Midbrain (tissue), 1 donor: ENCODE results near the gene CDH2.

Experiments
- DNase-seq: peaks from one replicate; lab custom pipeline; 2025; lab: John Stamatoyannopoulos, UW

Gene CDH2

GRCh38 chr18:28088477-28088876 lies 88.5 kb downstream of the CDH2 start:
- no peak for DNase-seq

DNA sequence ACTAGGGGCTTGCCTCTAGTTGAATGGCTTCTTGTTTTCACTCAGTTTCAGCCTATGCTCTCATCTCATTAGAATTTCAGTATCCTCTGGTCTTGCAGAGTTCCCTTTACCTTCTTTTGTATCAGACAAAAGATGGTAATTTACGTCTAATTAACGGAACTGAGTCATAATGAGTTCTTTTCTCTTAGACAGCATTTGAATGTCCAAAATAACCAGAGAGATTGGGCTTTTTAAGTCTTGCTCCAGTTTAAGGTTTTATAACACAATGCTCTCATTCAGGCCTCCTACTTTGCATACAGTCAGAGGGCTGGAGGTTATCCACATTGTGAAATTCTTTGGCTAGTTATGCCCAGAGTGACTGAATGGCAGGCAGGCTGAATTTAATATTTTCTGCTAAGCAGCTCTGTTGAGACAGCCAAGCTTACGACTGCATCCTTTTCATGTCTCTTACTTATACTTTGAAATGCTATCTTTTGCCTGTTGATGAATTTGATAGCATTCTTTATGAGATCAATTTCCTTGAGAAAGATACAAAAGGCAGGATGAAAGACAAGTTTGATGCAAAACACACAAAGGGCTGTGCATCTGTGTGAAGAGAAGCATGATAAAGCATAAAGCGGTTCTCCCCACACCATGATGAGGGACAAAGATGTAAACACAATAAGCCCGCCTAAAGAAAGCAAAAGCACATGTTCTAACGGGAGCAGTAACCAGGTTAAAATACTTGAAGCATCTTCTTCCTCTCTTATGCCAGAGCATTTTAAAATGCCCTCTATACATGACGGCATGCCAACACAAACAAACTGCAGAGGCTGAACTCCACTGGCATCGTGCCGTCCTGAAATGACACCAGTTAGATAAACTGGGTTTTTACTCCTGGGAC lies 90.0 kb downstream of the CDH2 start:
- DNase-seq: peak; percentile 77

- no peak for DNase-seq
These were observed 95.4 kb downstream of the CDH2 start for GRCh38 chr18:28081516-28081915.

DNA sequence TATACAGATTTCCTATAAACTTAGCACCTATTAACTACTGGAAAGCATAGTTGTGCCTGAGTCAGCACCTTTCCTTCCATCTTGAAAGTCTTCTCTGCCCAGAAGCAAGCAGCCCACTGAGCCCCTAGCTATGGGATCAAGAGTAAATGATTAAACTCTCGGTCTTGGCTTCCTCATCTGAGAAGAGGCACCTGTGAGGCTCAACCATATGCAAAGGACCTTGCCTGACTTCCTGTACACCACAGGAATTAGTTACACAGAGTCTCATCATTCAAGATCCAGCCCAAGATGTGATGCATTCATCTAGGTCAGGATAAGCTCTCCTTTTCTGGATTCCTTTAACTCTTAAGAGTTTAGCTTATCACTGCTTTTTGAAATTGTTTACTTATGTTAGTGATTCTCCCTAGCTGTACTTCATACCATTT lies 96.0 kb downstream of the CDH2 start:
- no peak for DNase-seq

- DNase-seq: no peak
These were observed 97.0 kb downstream of the CDH2 start for GRCh38 chr18:28079883-28080282.

- DNase-seq: no peak
These were observed 98.1 kb downstream of the CDH2 start for GRCh38 chr18:28078849-28079248.

DNA sequence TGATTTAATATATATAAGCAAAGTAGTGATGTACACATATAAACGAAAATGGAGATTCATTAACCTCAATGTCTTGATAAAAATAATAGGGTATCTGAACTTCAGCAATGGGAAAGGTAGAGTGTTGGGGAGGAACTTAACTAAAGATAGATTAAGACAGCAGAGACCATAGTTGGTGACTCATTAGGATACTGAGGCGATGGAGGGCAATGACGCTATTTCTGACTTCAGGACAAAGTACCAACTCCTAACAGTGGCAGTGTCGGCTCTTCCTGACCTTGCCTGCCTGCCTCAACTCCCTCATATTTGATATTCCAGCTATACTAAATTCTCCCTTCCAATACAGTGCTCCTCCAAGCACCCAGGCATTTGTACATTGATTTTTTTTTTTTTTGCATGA lies 98.6 kb downstream of the CDH2 start:
- no peak for DNase-seq

- peak; percentile 33 for DNase-seq
These were observed 101.4 kb downstream of the CDH2 start for GRCh38 chr18:28075501-28075900.

DNA sequence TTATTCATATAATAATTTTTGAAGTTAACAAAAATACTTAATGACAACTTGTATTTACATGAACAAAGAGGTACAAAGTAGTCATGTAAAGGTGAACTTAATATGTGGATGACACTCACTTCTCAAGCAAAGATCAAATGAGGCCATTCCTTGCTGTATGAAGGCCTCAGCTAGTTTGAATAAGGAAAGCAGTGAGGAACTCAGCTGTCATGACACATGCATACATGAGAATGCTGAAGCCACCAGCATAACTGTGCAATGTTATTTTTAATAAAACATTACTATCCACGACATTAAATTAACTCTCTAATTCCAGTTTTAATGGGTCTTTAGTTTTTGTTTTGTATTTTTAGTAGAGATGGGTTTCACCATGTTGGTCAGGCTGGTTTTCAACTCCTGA lies 102.9 kb downstream of the CDH2 start:
- no peak for DNase-seq

DNA sequence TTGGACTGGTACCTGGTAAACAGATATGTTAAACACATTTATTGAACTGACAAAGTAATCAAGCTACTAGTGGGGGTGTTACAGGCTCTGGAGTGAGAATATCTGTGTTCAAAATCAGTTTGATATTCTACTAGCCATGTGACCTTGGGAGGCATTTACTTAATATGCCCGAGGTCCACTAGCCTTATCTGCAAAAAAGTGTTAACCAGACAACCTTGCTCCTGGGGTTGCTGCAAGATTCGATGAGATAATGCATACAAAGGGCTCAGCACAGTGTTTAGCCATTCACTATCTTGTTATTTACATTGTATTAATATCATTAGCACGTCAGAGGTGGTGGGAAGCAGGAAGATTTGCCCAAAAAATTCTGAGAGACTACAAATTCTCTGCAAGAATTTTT lies 103.3 kb downstream of the CDH2 start:
- no peak for DNase-seq

- DNase-seq: no peak
These were observed 105.7 kb downstream of the CDH2 start for GRCh38 chr18:28071199-28071598.

DNA sequence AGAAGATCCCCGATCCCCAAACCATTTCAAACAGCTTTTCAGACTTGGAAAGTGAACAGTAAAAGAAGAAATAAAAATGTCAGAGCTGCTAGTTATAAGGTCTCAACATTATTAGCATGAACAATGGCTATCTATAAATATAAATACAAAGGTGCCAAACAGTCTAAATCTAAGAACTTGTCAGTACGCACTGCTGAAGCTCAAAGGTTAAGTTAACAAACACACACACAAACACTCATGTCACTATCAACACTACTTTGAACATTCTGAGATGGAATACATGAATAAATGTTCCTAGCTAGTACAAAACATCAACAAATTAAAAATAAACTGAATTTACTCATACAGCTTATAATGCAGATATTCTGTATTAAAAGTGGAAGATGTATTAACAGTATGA lies 108.7 kb downstream of the CDH2 start:
- DNase-seq: no peak

GRCh38 chr18:28067346-28067745 lies 109.6 kb downstream of the CDH2 start:
- no peak for DNase-seq

GRCh38 chr18:28065793-28066186 lies 111.1 kb downstream of the CDH2 start:
- DNase-seq: no peak

GRCh38 chr18:28065031-28065792 lies 111.7 kb downstream of the CDH2 start:
- DNase-seq: no peak

GRCh38 chr18:28063926-28064325 lies 113.0 kb downstream of the CDH2 start:
- DNase-seq: no peak

DNA sequence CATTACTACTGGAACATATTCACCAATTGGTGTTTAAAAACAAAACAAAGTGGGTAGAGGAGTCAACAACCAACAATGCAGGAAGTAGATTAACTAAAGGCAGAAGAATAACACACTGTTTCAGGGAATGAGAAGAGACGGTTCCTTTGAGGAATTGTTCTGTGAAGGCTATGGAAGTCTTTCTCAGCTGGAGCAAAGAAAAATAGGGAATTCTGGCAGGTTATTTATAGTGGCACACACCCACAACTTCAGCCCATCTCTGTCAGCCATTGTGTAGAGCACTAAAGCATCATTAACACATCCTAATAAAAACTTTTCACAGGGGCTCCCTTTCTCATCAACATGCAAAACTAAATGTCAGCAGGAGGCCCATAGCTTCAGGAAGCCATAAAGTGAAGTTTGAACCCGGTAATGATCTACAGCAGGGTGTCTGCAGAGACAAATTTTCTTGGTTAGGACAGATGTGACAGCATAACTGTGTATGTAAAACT lies 113.6 kb downstream of the CDH2 start:
- DNase-seq: no peak

- no peak for DNase-seq
These were observed 114.5 kb downstream of the CDH2 start for GRCh38 chr18:28062443-28062842.

DNA sequence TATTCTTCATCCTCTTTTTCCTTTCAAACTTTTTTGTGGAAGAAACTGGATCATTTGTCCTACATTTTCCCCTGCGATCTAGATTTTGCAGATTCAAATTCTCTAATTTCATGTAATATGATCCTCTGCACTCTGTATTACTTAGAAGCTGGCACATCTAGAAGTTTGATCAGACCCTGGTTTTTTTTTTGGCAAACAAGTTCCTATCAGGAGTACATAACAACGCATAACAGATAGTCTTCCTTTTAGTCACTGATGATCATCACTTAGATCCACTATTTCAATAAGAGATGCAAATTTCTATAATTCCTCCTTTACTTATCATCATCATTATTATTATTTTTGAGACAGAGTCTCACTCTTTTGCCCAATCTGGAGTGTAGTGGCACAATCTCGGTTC lies 117.1 kb downstream of the CDH2 start:
- DNase-seq: no peak

DNA sequence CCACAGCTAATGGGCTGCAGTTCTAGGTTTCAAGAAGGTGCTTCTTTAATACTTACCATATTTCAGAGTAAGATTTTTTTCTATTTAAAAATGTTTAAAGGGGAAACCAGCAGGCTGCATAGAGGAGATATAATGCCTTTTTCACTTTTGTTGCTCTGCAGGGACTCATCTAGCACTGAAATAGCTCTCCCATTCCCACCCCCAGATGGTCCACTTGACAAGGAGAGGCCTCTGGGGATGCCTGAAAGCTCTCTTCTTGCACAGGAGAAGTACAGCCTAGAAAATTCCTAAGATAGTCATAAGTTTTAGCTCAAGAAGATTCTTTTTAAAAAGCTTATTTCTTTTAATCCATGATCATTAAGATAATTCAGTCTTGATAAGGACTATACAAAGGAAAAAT lies 126.4 kb downstream of the CDH2 start:
- no peak for DNase-seq

DNA sequence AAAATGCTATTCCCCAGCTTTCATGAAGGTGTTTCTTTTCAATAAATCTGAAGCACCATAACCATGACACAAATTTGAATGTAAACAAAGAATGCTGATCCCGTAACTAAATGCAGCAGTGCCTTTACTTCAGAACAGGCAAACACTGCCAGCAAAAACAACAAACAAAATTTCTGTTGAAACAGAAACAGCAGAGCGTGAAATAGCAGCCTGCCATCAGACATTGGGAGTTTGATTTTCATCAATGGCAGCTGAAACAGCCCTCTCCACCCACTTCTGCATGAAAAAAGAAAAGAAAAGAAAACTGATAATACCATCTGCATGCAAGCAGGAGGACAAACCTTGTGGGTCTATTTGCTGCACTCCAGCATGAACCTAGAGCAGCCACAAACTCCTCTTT lies 128.3 kb downstream of the CDH2 start:
- no peak for DNase-seq

DNA sequence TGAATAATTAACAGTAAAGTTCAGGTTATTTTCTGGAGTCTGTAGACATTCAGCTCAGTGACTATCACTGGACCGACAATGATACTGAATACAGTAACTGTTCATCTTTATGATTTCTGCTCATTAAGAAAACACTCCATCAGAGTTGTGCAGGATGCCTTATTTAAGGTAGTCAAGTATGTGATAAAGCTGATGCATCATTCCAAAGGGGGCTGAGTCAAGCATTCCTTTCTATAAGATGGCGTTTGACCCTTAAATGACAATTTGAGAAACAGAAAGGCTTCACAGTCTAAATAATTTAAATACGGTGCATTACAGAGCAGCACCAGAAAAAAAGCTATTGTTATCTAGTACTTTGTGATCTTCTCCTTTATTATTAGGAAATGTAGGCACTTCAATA lies 131.1 kb downstream of the CDH2 start:
- DNase-seq: no peak

- DNase-seq: no peak
These were observed 131.6 kb downstream of the CDH2 start for GRCh38 chr18:28045176-28045810.
